Motor neuron (in vitro differentiated cells): Measurements from ENCODE around the gene ACTL7B. TPM values are rescaled to one million over a fixed set of nuclear protein-coding genes. Genes with fewer than 3 reads are reported as not detected.
"Not testable (repeated sequence)": the region's sequence is repeated elsewhere in the genome, so short reads cannot be mapped to it uniquely, and the experiment has no call there.

Experiments used
- ATAC-seq, 8 experiments: fragments of 200-7000 bp; cut with Tn5 transposase; replicated peaks in 6 of 8; 2 replicates each; pipeline ENCODE4 v1.8.0; 2021; ENCODE audit warnings: mild to moderate bottlenecking in 8 of 8, moderate library complexity in 8 of 8
- H3K27ac ChIP-seq, 2 donors: fragments of 250-450 bp; sonication (Bioruptor Pico); 2 replicates each; pipeline ENCODE4 v1.9.0; 2021; ENCODE audit warnings: antibody characterized with exemption in 2 of 2, mild to moderate bottlenecking in 2 of 2, moderate library complexity in 1 of 2
- H3K4me1 ChIP-seq, 2 donors: fragments of 250-450 bp; sonication (Bioruptor Pico); replicated peaks in 1 of 2; 2 replicates each; pipeline ENCODE4 v1.6.1; 2021; ENCODE audit warnings: antibody characterized with exemption in 2 of 2, mild to moderate bottlenecking in 2 of 2, moderate library complexity in 1 of 2
- H3K4me3 ChIP-seq, 5 donors: fragments of 250-450 bp; sonication (Bioruptor Pico); 2 replicates each; pipeline ENCODE4 v1.9.0; 2021; ENCODE audit warnings: antibody characterized with exemption in 5 of 5, mild to moderate bottlenecking in 5 of 5, moderate library complexity in 4 of 5
- WGBS, 10 experiments: fragments of 450-650 bp; shearing (Covaris generic); methylation state at CpG; one replicate each; pipeline ENCODE4 v1.0.0; 2022; 5-methylcytosine and 5-hydroxymethylcytosine counted together
- in situ Hi-C, 9 experiments: fragments of 400-800 bp; cut with MboI; loops; one replicate each; pipeline ENCODE4 v1.15.0; 2021; ENCODE audit warnings: low sequenced_read_pairs in 9 of 9, low pct_unique_long_range_greater_than_20kb in 2 of 9; ENCODE audit not compliant: unreplicated experiment in 9 of 9
- total RNA-seq, 8 experiments: library from RNA; unstranded; fragments of 300-600 nt; gene quantifications; 2 replicates each; pipeline versions ENCODE4 v1.2.3 to v1.2.4, GENCODE V29; 2022

The ACTL7B gene
- total RNA-seq: under 1 TPM in 7 of 8 experiments, not detected in 1; 0.05 to 0.57 (median 0.20) TPM

- H3K4me1 ChIP-seq: no peaks in the 10 kb centered on the region
- 60 to 100% (median 87%) methylated on average over 1 to 3 of the region's 7 CpGs; no CpG with 5 or more reads in 6 of the 10 experiments for WGBS, 10 experiments
- no peak for ATAC-seq
- no peak within 1 kb of the TSS for H3K4me3 ChIP-seq
- in situ Hi-C loops: loop anchor here in 1 of 9 experiments (25.0 kb wide), 1 partner anchor 94 kb away; no protein-coding TSS in a partner anchor
- H3K27ac ChIP-seq: no peak within 1 kb of the TSS
Measured at GRCh38 chr9:108855888-108856287, at the start of gene ACTL7B. ACTL7B (minus strand) TSS chr9:108855986; CDS start chr9:108855930, 56 bp downstream.

GRCh38 chr9:108905494-108905893, 49.7 kb upstream of the ACTL7B start:
- peak in 1 of 8 experiments; percentile 65 for ATAC-seq
- Histone ChIP-seq H3K4me1 (no peaks in the 10 kb centered on the region), H3K4me3 (no peak overlapping the region), H3K27ac (no peak overlapping the region)
- in situ Hi-C loops: no loop called here
- WGBS, 10 experiments: 37 to 100% (median 94%) methylated on average over 2 of the region's 2 CpGs; no CpG with 5 or more reads in 3 of the 10 experiments

GRCh38 chr9:108904161-108904560, 48.4 kb upstream of the ACTL7B start:
- in situ Hi-C loops: no loop called here
- no peak overlapping the region for H3K27ac ChIP-seq
- H3K4me3 ChIP-seq: no peak overlapping the region
- no peaks in the 10 kb centered on the region for H3K4me1 ChIP-seq
- WGBS, 10 experiments: 88 to 100% (median 100%) methylated on average over 1 to 3 of the region's 3 CpGs; no CpG with 5 or more reads in 1 of the 10 experiments
- no peak for ATAC-seq

GRCh38 chr9:108903420-108904103, 47.8 kb upstream of the ACTL7B start:
- WGBS, 10 experiments: 63 to 100% (median 100%) methylated on average over 1 to 2 of the region's 2 CpGs; no CpG with 5 or more reads in 1 of the 10 experiments
- Histone ChIP-seq H3K4me3 (no peak overlapping the region), H3K27ac (no peak overlapping the region), H3K4me1 (no peaks in the 10 kb centered on the region)
- ATAC-seq: no peak
- in situ Hi-C loops: no loop called here

GRCh38 chr9:108900176-108900575, 44.4 kb upstream of the ACTL7B start:
- no peak for ATAC-seq
- WGBS, 10 experiments: 60 to 100% (median 83%) methylated on average over 1 to 4 of the region's 5 CpGs; no CpG with 5 or more reads in 2 of the 10 experiments
- Histone ChIP-seq H3K27ac (no peak overlapping the region), H3K4me1 (no peaks in the 10 kb centered on the region), H3K4me3 (no peak overlapping the region)
- in situ Hi-C loops: no loop called here

- H3K27ac ChIP-seq, H3K4me3 ChIP-seq, in situ Hi-C loops, ATAC-seq, H3K4me1 ChIP-seq: not testable (repeated sequence)
- 88 to 100% (median 94%) methylated on average over 1 to 8 of the region's 8 CpGs for WGBS, 10 experiments
Measured at GRCh38 chr9:108899023-108899695, 43.4 kb upstream of the ACTL7B start.

GRCh38 chr9:108897324-108898096, 41.7 kb upstream of the ACTL7B start:
- 50 to 100% (median 94%) methylated on average over 1 to 2 of the region's 2 CpGs; no CpG with 5 or more reads in 1 of the 10 experiments for WGBS, 10 experiments
- H3K4me1 ChIP-seq: no peaks in the 10 kb centered on the region
- H3K27ac ChIP-seq: no peak overlapping the region
- in situ Hi-C loops: no loop called here
- H3K4me3 ChIP-seq: no peak overlapping the region
- no peak for ATAC-seq

- Histone ChIP-seq H3K4me3 (no peak overlapping the region), H3K27ac (no peak overlapping the region), H3K4me1 (no peaks in the 10 kb centered on the region)
- WGBS, 10 experiments: 82 to 100% (median 98%) methylated on average over 2 to 4 of the region's 4 CpGs; no CpG with 5 or more reads in 3 of the 10 experiments
- in situ Hi-C loops: no loop called here
- no peak for ATAC-seq
Measured at GRCh38 chr9:108894225-108894997, 38.6 kb upstream of the ACTL7B start.

GRCh38 chr9:108889649-108890067, 33.9 kb upstream of the ACTL7B start:
- H3K27ac ChIP-seq: no peak overlapping the region
- peaks cover 0 to 5% of the 10 kb centered on the region in 2 donors for H3K4me1 ChIP-seq
- 68 to 100% (median 87%) methylated on average over 2 to 4 of the region's 4 CpGs; no CpG with 5 or more reads in 3 of the 10 experiments for whole genome bisulfite sequencing, 10 experiments
- in situ Hi-C loops: no loop called here
- ATAC-seq: peak in 1 of 8 experiments; percentile 29
- H3K4me3 ChIP-seq: no peak overlapping the region

GRCh38 chr9:108886594-108887271, 30.9 kb upstream of the ACTL7B start:
- WGBS, 10 experiments: 76 to 100% (median 97%) methylated on average over 1 to 3 of the region's 3 CpGs; no CpG with 5 or more reads in 2 of the 10 experiments
- ATAC-seq, in situ Hi-C loops, H3K27ac ChIP-seq, H3K4me3 ChIP-seq, H3K4me1 ChIP-seq: not testable (repeated sequence)

GRCh38 chr9:108885643-108886348, 30.0 kb upstream of the ACTL7B start:
- peak; percentile 32 to 98 (median 85) for ATAC-seq
- Histone ChIP-seq H3K27ac (no peak overlapping the region), H3K4me3 (no peak overlapping the region), H3K4me1 (peaks cover 0 to 5% of the 10 kb centered on the region in 2 donors)
- WGBS, 10 experiments: 20 to 100% (median 100%) methylated on average over 1 of the region's 1 CpG; no CpG with 5 or more reads in 6 of the 10 experiments
- in situ Hi-C loops: no loop called here
